OCI-LY1 (cell line): ENCODE data around the gene MBNL2.

Source experiments
- H2AFZ ChIP-seq: fragments of 200-600 bp; sonication (generic), shearing (Covaris generic); 2 replicates; pipeline ENCODE4 v1.6.0; 2014; ENCODE audit warnings: antibody characterized with exemption, mild to moderate bottlenecking, low read length
- H3F3A ChIP-seq: fragments of 200-600 bp; sonication (generic), shearing (Covaris generic); 2 replicates; pipeline ENCODE4 v1.6.0; 2014; ENCODE audit warnings: mild to moderate bottlenecking, antibody characterized with exemption, low read length, moderate library complexity; ENCODE audit not compliant: insufficient read depth
- H3K27ac ChIP-seq: fragments of 200-600 bp; sonication (generic); 2 replicates; pipeline ENCODE4 v1.5.1; 2014; ENCODE audit warnings: low read length, mixed run types, mild to moderate bottlenecking, low read depth; ENCODE audit not compliant: poor library complexity, severe bottlenecking
- H3K27me3 ChIP-seq: fragments of 200-600 bp; sonication (generic); 2 replicates; pipeline ENCODE4 v1.6.0; 2014; ENCODE audit warnings: antibody characterized with exemption, mild to moderate bottlenecking, low read length, moderate library complexity; ENCODE audit not compliant: insufficient read depth
- H3K36me3 ChIP-seq: fragments of 200-600 bp; sonication (generic); 2 replicates; pipeline ENCODE4 v1.6.1; 2014; ENCODE audit warnings: mild to moderate bottlenecking, antibody characterized with exemption, low read length, moderate library complexity, mixed read lengths; ENCODE audit not compliant: insufficient read depth
- H3K4me1 ChIP-seq: fragments of 200-600 bp; sonication (generic); 2 replicates; pipeline ENCODE4 v1.5.1; 2014; ENCODE audit warnings: mild to moderate bottlenecking, low read length, moderate library complexity; ENCODE audit not compliant: insufficient read depth, severe bottlenecking
- H3K4me2 ChIP-seq: fragments of 200-600 bp; sonication (generic), shearing (Covaris generic); 2 replicates; pipeline ENCODE4 v1.6.1; 2014; ENCODE audit warnings: low read length
- H3K4me3 ChIP-seq: fragments of 200-600 bp; sonication (generic); 2 replicates; pipeline ENCODE4 v1.5.1; 2014; ENCODE audit warnings: low read length, low read depth, mild to moderate bottlenecking, mixed read lengths; ENCODE audit not compliant: poor library complexity, severe bottlenecking
- H3K79me2 ChIP-seq: fragments of 200-600 bp; shearing (Covaris generic); 2 replicates; pipeline ENCODE4 v1.6.1; 2016; ENCODE audit warnings: mixed run types, low read length, mixed read lengths; ENCODE audit not compliant: insufficient read depth
- H3K9ac ChIP-seq: fragments of 200-600 bp; sonication (generic), shearing (Covaris generic); 2 replicates; pipeline ENCODE4 v1.6.1; 2014; ENCODE audit warnings: mild to moderate bottlenecking, low read length, mixed read lengths
- H3K9me2 ChIP-seq: fragments of 200-600 bp; sonication (generic), shearing (Covaris generic); 2 replicates; pipeline ENCODE4 v1.6.1; 2014; ENCODE audit warnings: low read depth, mild to moderate bottlenecking, low read length, mixed read lengths
- H3K9me3 ChIP-seq: fragments of 200-600 bp; shearing (Covaris generic); 2 replicates; pipeline ENCODE4 v1.6.1; 2014; ENCODE audit warnings: low read length, mixed read lengths
- H4K20me1 ChIP-seq: fragments of 200-600 bp; sonication (generic), shearing (Covaris generic); 2 replicates; pipeline ENCODE4 v1.6.0; 2016; ENCODE audit warnings: mild to moderate bottlenecking, low read length; ENCODE audit not compliant: insufficient read depth
- EZH2 ChIP-seq: fragments of 200-600 bp; sonication (generic), shearing (Covaris generic); IDR thresholded peaks from 2 replicates; pipeline ENCODE4 v1.8.0; 2017; ENCODE audit warnings: borderline replicate concordance, mixed run types, mild to moderate bottlenecking, antibody characterized with exemption, low read length, moderate library complexity, mixed read lengths
- TF ChIP-seq, protein P1 (sequence below): fragments of 200-600 bp; sonication (generic), shearing (Covaris generic); IDR thresholded peaks from 2 replicates; pipeline ENCODE4 v1.5.1; 2017; ENCODE audit warnings: mild to moderate bottlenecking, antibody characterized with exemption, low read length, moderate library complexity, mixed read lengths

Gene MBNL2

DNA sequence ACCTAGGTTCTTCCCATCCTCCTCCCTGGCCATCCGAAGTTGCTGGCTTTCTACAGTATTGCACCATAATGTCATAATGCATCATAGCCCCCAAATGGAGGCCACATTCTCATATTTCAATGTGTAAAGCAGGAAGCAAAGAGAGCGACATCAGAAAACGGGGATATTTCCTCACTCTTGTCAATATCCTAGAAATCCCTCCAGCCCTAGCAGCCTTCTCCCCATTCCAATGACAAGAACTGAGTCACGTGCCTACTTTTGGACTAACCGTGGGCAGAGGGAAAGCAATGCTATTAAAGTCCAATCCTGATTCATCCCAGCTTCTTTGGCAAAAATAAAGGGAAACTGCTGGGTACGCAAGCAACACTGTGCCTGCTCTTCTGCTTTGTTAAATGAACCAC, 207.5 kb downstream of the MBNL2 start:
- TF ChIP-seq, protein P1, sequence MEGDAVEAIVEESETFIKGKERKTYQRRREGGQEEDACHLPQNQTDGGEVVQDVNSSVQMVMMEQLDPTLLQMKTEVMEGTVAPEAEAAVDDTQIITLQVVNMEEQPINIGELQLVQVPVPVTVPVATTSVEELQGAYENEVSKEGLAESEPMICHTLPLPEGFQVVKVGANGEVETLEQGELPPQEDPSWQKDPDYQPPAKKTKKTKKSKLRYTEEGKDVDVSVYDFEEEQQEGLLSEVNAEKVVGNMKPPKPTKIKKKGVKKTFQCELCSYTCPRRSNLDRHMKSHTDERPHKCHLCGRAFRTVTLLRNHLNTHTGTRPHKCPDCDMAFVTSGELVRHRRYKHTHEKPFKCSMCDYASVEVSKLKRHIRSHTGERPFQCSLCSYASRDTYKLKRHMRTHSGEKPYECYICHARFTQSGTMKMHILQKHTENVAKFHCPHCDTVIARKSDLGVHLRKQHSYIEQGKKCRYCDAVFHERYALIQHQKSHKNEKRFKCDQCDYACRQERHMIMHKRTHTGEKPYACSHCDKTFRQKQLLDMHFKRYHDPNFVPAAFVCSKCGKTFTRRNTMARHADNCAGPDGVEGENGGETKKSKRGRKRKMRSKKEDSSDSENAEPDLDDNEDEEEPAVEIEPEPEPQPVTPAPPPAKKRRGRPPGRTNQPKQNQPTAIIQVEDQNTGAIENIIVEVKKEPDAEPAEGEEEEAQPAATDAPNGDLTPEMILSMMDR, result no peak
- no peak overlapping the region for H3K4me3 ChIP-seq
- no peaks in the 10 kb centered on the region for H3K27me3 ChIP-seq
- no peaks in the 10 kb centered on the region for H3F3A ChIP-seq
- peaks cover 12% of the 10 kb centered on the region for H3K4me1 ChIP-seq
- H3K4me2 ChIP-seq, result no peak overlapping the region
- H3K36me3 ChIP-seq, result no peaks in the 10 kb centered on the region
- peaks cover 1% of the 10 kb centered on the region; the same call in 1 of the 2 replicates for H3K79me2 ChIP-seq
- H3K9ac ChIP-seq, result no peak overlapping the region
- H2AFZ ChIP-seq, result no peak overlapping the region
- no peaks in the 10 kb centered on the region for H4K20me1 ChIP-seq
- peaks cover 6% of the 10 kb centered on the region; the same call in 1 of the 2 replicates for H3K9me3 ChIP-seq
- no peak overlapping the region for H3K27ac ChIP-seq
- no peaks in the 10 kb centered on the region for H3K9me2 ChIP-seq

DNA sequence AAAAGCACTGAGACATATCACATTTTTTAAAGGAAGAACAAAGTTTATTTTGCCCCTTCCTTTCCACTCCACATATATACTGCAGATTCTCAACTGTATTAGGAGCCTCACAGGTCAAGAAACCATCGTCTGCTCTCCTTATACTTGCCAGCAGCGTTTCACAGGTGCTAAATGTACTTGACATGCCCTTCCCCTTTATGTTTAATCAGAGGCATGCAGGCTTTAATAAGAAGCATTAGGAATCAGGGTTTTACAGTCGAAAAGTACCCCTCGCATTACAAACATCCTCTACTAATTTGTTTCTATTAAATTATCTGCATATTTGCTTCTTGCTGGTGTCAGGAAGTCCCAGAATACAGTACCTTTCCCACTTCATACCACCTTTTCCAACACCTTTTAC, 208.2 kb downstream of the MBNL2 start:
- Histone ChIP-seq H3K27ac (no peak overlapping the region), H3K4me2 (no peak overlapping the region), H3K4me1 (peaks cover 17% of the 10 kb centered on the region), H3K4me3 (no peak overlapping the region), H2AFZ (no peak overlapping the region), H3K36me3 (no peaks in the 10 kb centered on the region), H3K27me3 (no peaks in the 10 kb centered on the region), H3K79me2 (peaks cover 8% of the 10 kb centered on the region), H4K20me1 (no peaks in the 10 kb centered on the region), H3F3A (no peaks in the 10 kb centered on the region), H3K9me3 (peaks cover 6% of the 10 kb centered on the region; the same call in 1 of the 2 replicates), H3K9ac (no peak overlapping the region), H3K9me2 (no peaks in the 10 kb centered on the region)
- TF ChIP-seq EZH2, result no peak
- TF ChIP-seq, protein P1, result no peak

DNA sequence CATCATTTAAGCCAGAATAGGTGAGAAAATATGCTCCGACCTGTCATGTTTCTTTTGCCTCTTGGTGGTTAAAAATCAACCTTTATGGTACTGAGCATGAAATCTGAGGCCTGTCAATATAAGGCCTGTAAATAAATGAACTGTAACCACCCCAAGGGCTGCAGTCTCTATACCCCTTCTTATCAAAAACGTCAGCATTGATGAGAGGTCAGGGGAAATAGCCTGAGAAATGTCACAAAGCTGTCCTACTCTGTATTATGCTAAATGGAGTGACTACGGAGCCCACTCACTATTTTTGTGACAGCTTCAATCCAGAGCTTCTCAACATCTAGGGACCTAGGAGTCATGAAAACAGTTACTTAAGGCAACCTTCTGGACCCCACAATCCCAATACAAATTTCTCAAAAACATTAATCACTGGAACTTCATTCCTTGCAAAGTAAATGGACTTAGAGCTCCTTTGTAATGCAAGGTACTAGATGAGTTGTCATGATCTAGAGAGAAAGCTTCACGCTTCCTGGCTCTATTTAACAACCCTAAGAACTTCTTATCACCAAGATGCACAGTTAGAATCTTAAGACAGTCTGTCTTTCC, 209.1 kb downstream of the MBNL2 start:
- Histone ChIP-seq H3F3A (no peaks in the 10 kb centered on the region), H3K36me3 (peaks cover 4% of the 10 kb centered on the region; the same call in 1 of the 2 replicates), H4K20me1 (no peaks in the 10 kb centered on the region), H3K27me3 (no peaks in the 10 kb centered on the region), H3K4me2 (no peak overlapping the region), H3K4me3 (no peak overlapping the region), H3K4me1 (peaks cover 26% of the 10 kb centered on the region), H3K9ac (no peak overlapping the region), H2AFZ (no peak overlapping the region), H3K9me3 (peaks cover 6% of the 10 kb centered on the region; the same call in 1 of the 2 replicates), H3K9me2 (no peaks in the 10 kb centered on the region), H3K79me2 (peaks cover 17% of the 10 kb centered on the region), H3K27ac (no peak overlapping the region)
- TF ChIP-seq, protein P1, result no peak
- TF ChIP-seq EZH2, result no peak
